ENCODE results near the gene LDLRAP1. TPM values are rescaled to one million over a fixed set of nuclear protein-coding genes. Genes with fewer than 3 reads are reported as not detected.

Gene LDLRAP1
- total RNA-seq, 1 donor = 18.5 TPM

- DNase-seq (ENCODE audit: insufficient read length, low spot score, missing footprints) = peak; percentile 91
- H3K79me2 ChIP-seq (ENCODE audit: insufficient read depth, low read length) = no peaks in the 10 kb centered on the region
- H3K9me3 ChIP-seq (ENCODE audit: low read depth, low read length) = no peaks in the 10 kb centered on the region
- H3K4me3 ChIP-seq (ENCODE audit: insufficient read depth, low read length) = no peak overlapping the region
- peaks cover 14% of the 10 kb centered on the region for H3K27me3 ChIP-seq (ENCODE audit: insufficient read depth, low read length)
- H2AFZ ChIP-seq (ENCODE audit: low read length) = no peak overlapping the region
- H3K36me3 ChIP-seq (ENCODE audit: insufficient read depth, low read length) = no peaks in the 10 kb centered on the region
- no peaks in the 10 kb centered on the region for H3K4me1 ChIP-seq (ENCODE audit: insufficient read depth, low read length)
- no peak overlapping the region for H3K27ac ChIP-seq (ENCODE audit: low read depth, low read length)
- TF ChIP-seq, protein P1, sequence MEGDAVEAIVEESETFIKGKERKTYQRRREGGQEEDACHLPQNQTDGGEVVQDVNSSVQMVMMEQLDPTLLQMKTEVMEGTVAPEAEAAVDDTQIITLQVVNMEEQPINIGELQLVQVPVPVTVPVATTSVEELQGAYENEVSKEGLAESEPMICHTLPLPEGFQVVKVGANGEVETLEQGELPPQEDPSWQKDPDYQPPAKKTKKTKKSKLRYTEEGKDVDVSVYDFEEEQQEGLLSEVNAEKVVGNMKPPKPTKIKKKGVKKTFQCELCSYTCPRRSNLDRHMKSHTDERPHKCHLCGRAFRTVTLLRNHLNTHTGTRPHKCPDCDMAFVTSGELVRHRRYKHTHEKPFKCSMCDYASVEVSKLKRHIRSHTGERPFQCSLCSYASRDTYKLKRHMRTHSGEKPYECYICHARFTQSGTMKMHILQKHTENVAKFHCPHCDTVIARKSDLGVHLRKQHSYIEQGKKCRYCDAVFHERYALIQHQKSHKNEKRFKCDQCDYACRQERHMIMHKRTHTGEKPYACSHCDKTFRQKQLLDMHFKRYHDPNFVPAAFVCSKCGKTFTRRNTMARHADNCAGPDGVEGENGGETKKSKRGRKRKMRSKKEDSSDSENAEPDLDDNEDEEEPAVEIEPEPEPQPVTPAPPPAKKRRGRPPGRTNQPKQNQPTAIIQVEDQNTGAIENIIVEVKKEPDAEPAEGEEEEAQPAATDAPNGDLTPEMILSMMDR (IDR thresholded peaks at IDR 0.05; ENCODE audit: extremely low read depth, low read depth, low read length) = peak; percentile 78
- no peaks in the 10 kb centered on the region for H4K20me1 ChIP-seq (ENCODE audit: insufficient read depth, low read length)
- no peak overlapping the region for H3K4me2 ChIP-seq (ENCODE audit: insufficient read depth, low read length)
Observed at GRCh38 chr1:25520446-25521061, 22.9 kb upstream of the LDLRAP1 start.

- no peak for DNase-seq (ENCODE audit: insufficient read length, low spot score, missing footprints)
- TF ChIP-seq, protein P1 (IDR thresholded peaks at IDR 0.05; ENCODE audit: extremely low read depth, low read depth, low read length) = no peak
Observed at GRCh38 chr1:25522031-25522655, 21.3 kb upstream of the LDLRAP1 start.

DNA sequence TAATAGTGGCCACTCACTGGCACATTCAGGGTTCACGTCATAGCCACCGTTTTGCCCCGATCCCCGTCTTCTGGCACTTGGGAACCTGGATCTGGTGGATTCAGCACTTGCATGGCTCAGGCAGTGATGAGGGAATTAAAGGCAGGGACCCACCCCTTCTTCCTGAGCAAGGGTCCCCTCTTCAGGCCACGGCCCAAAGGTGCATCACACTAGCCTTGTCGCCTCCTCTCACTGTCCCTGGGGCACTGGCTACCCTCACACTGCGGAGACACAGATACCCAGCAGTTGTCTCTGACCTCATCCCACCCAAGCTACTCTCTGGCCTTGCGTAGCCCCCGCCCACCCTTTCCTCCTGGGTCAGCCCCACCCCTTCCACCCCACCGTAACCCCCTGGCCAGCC is 19.9 kb upstream of the LDLRAP1 start:
- Histone ChIP-seq H3K79me2 (ENCODE audit: insufficient read depth, low read length) (no peaks in the 10 kb centered on the region), H3K9me3 (ENCODE audit: low read depth, low read length) (no peaks in the 10 kb centered on the region), H3K4me3 (ENCODE audit: insufficient read depth, low read length) (no peak overlapping the region), H3K4me1 (ENCODE audit: insufficient read depth, low read length) (no peaks in the 10 kb centered on the region), H3K27ac (ENCODE audit: low read depth, low read length) (no peak overlapping the region), H3K4me2 (ENCODE audit: insufficient read depth, low read length) (no peak overlapping the region), H2AFZ (ENCODE audit: low read length) (no peak overlapping the region), H3K27me3 (ENCODE audit: insufficient read depth, low read length) (peaks cover 17% of the 10 kb centered on the region), H3K36me3 (ENCODE audit: insufficient read depth, low read length) (no peaks in the 10 kb centered on the region), H4K20me1 (ENCODE audit: insufficient read depth, low read length) (no peaks in the 10 kb centered on the region)
- TF ChIP-seq, protein P1 (IDR thresholded peaks at IDR 0.05; ENCODE audit: extremely low read depth, low read depth, low read length) = peak; percentile 50
- DNase-seq (ENCODE audit: insufficient read length, low spot score, missing footprints) = peak; percentile 84

More at GRCh38 chr1:25522031-25522655, 21.3 kb upstream of the LDLRAP1 start:
- H3K4me1 ChIP-seq (ENCODE audit: insufficient read depth, low read length) = no peaks in the 10 kb centered on the region
- no peak overlapping the region for H3K4me2 ChIP-seq (ENCODE audit: insufficient read depth, low read length)
- H3K27ac ChIP-seq (ENCODE audit: low read depth, low read length) = no peak overlapping the region
- H4K20me1 ChIP-seq (ENCODE audit: insufficient read depth, low read length) = no peaks in the 10 kb centered on the region
- peaks cover 17% of the 10 kb centered on the region for H3K27me3 ChIP-seq (ENCODE audit: insufficient read depth, low read length)
- no peaks in the 10 kb centered on the region for H3K9me3 ChIP-seq (ENCODE audit: low read depth, low read length)
- no peaks in the 10 kb centered on the region for H3K36me3 ChIP-seq (ENCODE audit: insufficient read depth, low read length)
- H2AFZ ChIP-seq (ENCODE audit: low read length) = no peak overlapping the region
- no peak overlapping the region for H3K4me3 ChIP-seq (ENCODE audit: insufficient read depth, low read length)
- no peaks in the 10 kb centered on the region for H3K79me2 ChIP-seq (ENCODE audit: insufficient read depth, low read length)

DNA sequence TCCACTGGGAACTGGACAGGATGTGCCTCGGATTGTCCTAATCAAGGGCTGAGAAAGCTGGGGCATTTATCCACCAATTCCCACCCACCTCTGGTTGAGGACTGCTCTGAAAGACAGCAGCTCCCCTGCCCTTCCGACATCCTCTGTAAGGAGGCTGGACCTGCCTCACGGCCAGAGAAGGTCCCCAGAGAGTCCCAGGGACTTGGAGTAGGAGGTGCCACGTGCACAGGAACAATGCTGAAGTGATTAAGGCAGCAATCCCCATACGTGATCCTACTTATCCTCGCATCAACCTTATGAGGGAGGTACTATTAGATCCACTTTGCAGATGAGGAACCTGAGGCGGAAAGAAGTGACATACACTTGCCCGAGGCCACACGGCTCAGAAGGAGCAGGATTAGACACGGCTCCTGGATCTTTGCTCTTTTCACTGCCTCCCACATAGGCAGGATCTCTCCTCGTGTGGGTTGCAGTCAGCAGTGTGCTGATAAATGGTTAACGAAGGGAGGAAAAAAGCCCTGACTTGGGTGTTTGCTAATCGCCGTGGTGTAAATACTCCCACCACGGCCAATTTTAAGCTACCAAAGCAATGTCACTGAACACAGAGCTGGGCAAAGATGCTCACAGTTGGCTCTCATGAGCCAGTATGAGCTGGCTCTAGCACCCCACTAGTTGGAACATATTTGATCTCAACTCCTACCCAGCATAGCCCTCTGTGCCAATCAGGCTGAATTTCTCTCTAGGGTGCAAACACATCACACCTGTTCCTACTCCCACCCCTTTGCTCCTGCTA is 18.6 kb upstream of the LDLRAP1 start:
- H3K4me3 ChIP-seq (ENCODE audit: insufficient read depth, low read length) = no peak overlapping the region
- no peaks in the 10 kb centered on the region for H3K36me3 ChIP-seq (ENCODE audit: insufficient read depth, low read length)
- no peaks in the 10 kb centered on the region for H3K4me1 ChIP-seq (ENCODE audit: insufficient read depth, low read length)
- H3K4me2 ChIP-seq (ENCODE audit: insufficient read depth, low read length) = no peak overlapping the region
- no peaks in the 10 kb centered on the region for H4K20me1 ChIP-seq (ENCODE audit: insufficient read depth, low read length)
- TF ChIP-seq, protein P1 (IDR thresholded peaks at IDR 0.05; ENCODE audit: extremely low read depth, low read depth, low read length) = no peak
- H3K79me2 ChIP-seq (ENCODE audit: insufficient read depth, low read length) = no peaks in the 10 kb centered on the region
- no peak overlapping the region for H2AFZ ChIP-seq (ENCODE audit: low read length)
- H3K27me3 ChIP-seq (ENCODE audit: insufficient read depth, low read length) = peaks cover 17% of the 10 kb centered on the region
- DNase-seq (ENCODE audit: insufficient read length, low spot score, missing footprints) = peak; percentile 55
- H3K9me3 ChIP-seq (ENCODE audit: low read depth, low read length) = no peaks in the 10 kb centered on the region
- no peak overlapping the region for H3K27ac ChIP-seq (ENCODE audit: low read depth, low read length)
